ENCODE results near the gene SPINK1. TPM values are rescaled to one million over a fixed set of nuclear protein-coding genes. Genes with fewer than 3 reads are reported as not detected.
"Not testable (repeated sequence)": the region's sequence is repeated elsewhere in the genome, so short reads cannot be mapped to it uniquely, and the experiment has no call there.

Gene SPINK1
- total RNA-seq, 1 donor from 2014 or later: not detected

DNA sequence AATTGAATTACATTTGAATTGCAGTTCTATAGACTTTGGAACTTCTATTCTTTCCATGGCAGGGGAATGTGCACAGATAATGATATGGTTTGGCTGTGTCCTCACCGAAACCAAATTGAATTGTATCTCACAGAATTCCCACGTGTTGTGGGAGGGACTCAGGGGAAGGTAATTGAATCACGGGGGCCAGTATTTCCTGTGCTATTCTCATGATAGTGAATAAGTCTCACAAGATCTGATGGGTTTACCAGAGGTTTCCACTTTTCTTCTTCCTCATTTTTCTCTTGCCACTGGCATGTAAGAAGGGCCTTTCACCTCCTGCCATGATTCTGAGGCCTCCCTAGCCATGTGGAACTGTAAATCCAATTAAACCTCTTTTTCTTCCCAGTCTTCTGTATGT is 28.3 kb downstream of the SPINK1 start:
- DNase-seq: not testable (repeated sequence)

DNA sequence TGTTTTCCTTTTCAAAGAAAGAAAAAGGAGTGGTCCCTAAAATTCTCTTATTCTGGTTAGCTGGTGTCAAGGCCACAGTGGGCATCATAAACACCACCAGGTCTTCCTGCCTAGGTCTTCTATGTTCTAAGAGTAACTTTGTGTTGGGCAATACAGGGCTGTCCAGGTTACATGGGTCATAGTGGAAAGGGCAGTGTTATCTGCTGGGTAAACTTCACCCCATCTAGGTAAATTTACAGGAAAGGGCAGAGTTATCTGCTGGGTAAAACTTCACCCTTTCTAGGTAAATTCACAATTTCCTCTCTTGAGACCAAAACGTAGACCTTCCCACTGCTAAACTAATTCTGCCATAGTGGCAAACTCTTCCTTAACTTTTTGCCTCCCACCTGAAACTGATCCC is 30.0 kb downstream of the SPINK1 start:
- no peak for DNase-seq

DNA sequence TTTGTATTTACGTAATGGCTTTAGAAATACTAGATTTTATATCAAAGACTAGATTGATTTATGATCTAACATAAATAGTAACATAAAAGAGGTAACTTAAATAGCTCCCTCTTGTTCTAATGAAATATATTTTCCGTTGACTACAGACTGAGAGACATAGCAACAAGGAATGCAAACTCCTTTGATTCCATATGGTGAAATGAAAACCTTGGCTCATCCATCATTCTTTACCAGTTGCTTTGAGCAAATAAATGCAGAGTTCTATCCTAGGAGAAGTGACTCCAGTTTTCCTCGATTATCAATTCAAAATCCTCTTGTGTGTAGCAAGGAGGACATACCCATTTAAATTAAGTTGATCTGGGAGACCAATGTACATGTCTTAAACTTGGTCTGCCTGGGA is 31.0 kb downstream of the SPINK1 start:
- DNase-seq: no peak

DNA sequence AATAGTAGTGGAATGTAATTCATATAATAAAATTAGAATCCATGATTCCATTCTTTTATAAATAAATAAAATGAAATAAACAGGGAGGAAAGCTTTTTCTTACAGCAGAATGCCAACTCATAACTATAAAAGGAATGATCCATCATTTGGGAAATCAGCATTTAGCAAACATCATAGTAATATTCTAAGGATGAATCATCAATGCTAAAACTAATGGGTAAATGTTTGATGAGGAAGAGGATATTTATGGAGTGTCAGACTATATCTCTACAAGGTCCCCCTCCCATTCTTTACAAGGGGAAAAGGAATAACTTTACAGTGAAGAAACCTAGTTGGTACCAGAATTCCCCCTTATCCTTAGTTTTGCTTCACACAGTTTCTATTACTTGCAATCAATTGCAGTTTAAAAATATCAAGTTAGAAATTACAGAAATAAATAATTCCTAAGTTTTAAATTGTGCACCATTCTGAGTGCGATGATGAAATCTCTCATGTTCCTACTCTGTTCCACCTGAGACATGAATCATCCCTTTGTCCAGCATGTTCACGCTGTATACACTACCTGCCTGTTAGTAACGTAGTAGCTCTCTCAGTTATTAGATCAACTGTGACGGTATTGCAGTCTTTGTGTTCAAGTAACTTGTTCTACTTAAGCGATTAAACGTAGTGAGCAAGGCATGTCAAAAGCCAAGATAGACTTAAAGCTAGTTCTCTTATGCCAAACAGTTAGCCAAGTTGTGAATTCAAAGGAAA is 34.7 kb downstream of the SPINK1 start:
- no peak for DNase-seq

DNA sequence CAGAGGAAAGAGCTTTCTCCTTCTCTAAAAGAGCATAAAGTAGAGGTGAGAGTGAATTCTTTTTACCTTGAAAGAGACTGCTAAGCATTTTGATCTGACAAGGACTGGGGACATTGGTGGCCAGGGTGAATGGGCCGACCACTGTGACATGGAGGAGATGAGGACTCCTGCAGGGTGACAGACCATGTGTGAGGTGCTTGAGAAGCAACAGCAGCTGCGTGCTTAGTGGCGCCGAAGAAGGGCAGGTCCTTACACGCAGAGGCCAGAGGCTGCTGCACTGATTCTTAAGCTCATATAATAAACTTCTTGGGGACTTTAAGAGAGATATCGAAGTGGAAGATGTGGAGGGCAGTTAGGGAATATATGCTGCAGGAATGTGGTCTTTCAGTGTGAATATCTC is 40.3 kb downstream of the SPINK1 start:
- no peak for DNase-seq

DNA sequence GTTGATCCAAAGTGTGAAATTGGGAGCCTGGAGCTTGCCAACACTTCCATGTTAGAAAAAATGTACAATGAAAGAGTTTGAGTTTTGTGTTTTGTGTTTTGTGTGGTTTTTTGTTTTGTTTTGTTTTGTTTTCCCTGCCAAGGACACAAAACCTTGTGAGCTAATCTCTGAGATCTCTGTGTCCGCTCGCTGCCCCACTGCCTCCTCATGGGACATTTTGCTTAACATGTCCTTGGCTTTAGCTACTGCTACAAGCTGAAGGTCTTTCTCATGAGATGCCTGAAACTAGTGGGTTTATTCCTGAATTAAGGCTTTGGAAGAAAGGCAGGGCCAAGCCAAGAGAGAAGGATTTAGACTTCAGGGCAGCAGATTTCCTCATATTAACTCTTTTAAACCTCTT is 41.7 kb downstream of the SPINK1 start:
- no peak for DNase-seq

DNA sequence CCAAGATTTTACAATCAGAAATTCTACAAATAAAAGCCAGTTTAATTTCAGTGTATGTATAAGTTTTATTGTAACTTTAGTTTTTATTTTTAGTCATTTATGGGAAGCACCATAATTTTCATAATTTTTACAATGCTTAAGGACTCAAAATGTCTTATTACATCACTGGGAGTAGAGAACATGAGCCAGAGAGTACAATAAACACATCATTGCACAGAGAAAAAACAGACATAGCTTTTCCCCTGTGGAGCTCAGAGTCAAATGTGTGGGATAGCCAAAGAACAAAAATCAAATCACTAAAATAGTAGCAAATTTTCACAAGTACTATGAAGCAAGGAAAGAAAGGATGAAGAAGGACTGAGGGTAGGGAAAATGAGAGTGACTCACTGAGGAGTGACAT is 43.4 kb downstream of the SPINK1 start:
- no peak for DNase-seq

DNA sequence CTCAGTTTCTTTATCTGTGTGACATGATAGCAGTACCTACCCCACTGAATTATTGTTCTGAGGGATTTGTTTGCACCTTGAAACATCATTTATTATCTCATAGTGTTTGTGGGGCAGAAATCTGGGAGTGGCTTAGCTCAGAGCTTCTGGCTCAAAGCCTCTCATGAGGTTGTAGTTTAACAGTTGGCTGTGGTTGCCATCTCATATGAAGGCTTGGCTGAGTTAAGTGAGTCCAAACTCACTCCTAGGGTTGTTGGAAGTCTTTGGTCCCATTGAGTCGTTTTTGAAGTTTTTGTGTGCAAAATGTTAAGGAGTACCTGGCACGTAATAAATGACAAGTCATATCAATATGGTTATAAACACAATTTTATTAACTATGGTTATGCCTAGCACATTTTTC is 45.3 kb downstream of the SPINK1 start:
- no peak for DNase-seq

DNA sequence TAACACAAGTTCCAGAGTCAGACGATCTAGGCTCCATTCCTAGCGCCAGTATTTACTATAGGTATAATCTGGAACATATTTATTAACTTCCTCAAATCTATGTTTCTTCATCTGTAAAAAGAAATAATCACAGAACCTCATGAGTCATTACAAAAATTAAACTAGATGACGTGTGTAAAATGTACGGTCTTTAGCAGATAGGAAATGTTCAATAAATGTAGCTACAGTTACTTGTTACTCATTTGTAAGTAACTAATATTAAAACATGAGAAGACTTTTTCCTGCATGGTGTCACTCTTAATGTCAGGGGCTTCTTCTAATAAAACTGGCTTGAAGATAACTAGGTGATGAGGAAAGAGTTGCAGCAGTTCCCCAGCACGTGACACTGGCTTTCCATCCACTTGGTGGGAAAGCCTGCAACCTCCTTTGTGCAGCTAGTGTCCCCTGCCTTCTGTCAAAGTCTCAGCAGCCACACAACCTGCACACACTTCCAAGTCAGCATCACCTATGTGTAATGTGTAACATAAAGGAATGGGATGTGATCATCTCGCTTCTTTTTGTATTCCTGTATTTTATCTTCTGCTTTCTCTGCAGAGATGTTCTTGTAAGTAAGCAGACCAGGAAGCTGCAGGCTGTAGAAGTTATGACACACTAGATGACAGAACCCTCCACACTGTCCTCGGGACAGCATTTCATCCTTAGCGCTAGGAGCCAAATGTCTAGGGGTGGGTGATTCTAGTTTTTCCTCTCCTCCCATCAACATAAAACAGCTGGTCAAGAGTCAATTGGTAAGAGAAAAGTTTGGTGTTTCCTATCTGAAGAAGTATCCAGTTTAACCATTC is 47.1 kb downstream of the SPINK1 start:
- no peak for DNase-seq

DNA sequence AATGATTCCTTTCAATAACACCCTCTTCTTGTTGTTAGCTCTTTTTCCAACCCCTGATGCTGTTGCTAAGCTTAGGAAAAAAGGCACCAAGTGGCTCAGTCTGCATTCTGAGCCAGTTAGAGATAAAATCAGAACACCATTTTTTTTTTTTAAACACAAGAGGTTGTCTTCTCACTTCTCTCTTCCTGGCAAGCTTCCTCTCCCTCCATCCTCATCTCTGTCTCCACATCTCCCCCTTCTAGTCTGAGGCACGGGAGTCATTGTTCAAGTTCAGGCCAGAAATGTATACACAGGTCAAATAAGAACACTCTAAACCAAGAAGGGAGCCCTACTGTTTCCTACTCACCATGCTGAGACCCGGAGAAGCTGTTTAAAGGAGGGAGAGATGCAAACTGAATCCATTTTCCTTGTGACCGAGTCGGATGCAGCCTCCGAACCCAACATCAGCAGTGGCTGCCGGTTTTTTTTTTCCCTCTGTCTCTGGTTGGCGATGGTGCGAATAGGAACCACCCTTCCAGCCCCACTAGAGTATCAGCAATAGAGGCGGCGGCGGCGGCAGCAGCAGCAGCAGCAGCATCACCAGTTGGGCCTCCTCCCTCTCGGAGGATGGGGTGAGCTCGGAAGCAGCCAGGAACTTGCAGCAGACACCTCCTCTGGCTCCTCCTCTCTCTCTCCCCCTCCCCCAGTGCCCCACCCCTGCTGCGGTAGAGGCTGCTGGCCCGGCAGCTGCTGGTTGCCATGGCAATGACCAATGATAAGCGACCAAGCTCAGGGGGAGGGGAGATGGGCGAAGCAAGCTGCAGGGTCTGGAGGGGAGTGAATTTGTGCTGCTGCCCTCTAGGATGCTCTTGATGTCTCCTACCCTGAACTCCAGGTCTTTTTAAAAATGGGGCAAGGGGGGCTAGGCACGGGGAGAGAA is 49.1 kb downstream of the SPINK1 start, which contains the start of gene JAKMIP2:
Gene JAKMIP2 (minus strand): TSS at position 619 of the 919 bp plus-strand sequence. CDS start 110,922 bp downstream, outside the sequence.
- DNase-seq: no peak

DNA sequence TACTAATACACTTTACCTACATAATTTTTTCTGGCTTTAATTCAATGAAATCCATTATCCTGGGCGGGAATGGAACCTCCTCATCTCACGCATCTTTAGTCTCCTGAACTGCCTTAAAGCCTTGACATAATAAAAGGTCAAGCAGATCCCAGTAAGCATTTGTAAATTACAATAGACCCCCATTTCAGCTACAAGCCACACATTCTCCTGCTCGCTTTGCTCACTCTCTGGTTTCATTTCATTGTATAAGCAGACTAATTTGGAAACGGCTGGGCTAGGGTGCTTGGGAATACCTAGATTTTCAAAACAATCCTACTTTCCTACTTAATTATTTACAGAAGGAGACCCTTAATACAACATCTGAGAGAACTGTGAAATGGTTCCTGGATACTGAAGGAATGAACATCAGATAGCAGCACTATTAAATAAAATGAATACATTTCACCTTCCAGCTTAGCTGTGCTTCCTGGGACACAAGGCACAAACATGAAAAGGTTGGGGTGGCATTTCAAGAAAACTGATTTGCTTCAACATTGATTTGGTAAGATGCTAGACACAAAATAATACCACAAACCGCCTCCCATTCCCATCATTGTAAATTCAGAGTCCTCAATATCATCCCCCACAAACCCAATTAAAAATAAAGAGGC is 50.4 kb downstream of the SPINK1 start:
- DNase-seq: no peak

DNA sequence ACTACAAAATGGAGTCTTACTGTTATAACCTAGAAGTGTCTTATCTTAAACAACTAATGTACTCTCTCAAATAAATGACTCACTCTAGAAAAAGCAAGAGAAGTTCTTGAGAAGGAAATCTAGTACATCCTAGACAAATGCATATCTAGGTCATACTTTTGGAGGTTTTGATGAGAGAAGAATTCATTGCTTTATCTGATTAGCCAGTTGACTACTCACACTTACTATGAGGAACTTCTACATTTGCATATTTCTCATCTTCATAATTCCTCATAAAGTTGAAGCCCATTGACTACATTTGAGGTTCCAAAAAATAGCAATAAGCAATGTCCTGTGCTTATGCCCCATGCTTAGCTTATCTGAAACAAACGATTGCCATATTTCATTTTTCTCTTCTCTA is 51.8 kb downstream of the SPINK1 start:
- DNase-seq: no peak

DNA sequence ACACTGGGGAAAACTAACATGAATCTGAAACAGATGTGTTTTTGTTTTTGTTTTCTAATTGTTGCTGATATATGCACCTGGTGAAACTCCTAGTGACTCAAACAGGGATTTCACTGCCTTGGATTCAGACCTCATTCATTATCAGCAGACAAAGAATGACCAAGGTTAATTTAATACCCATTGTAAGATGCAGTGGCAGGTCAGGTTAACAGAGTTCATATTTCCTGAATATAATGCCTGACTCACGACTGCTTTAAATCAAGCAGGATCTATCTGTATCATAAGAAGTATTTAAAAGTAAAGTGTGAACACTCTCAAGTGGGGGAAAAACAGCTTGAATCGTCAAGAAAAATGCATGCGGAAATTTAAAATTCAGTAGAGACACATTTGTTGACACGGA is 54.5 kb downstream of the SPINK1 start:
- DNase-seq: no peak

Other genes starting within 250 kb of the SPINK1 start
- not detected in 2 replicates for gene JAKMIP2, start 48.9 kb downstream of the SPINK1 start, total RNA-seq
- not detected in 2 replicates for gene SCGB3A2, start 47.0 kb upstream of the SPINK1 start, total RNA-seq
- not detected in 2 replicates for gene C5orf46, start 74.9 kb upstream of the SPINK1 start, total RNA-seq
- gene SPINK5, start 232.3 kb upstream of the SPINK1 start, total RNA-seq: 0.09 and 0.85 TPM in 2 replicates